Panc1 (cell line): ENCODE results near the gene CDK18.

Experiments used
- CTCF ChIP-seq: fragments of 450-650 bp; IDR thresholded peaks from 2 replicates; pipeline ENCODE4 v1.5.1; 2017; ENCODE audit warnings: mild to moderate bottlenecking
- POLR2AphosphoS5 ChIP-seq: IDR thresholded peaks from 2 replicates; pipeline ENCODE4 v1.6.1; 2012; ENCODE audit warnings: mild to moderate bottlenecking, low read depth, low read length, moderate library complexity
- REST ChIP-seq, 2 experiments: IDR thresholded peaks; 2 replicates each; pipeline ENCODE4 v1.6.1; 2011 to 2012; ENCODE audit warnings: low read depth in 2 of 2, control low read depth in 1 of 2, low read length in 1 of 2, mild to moderate bottlenecking in 1 of 2, moderate library complexity in 1 of 2; ENCODE audit not compliant: insufficient read depth in 1 of 2
- SIN3A ChIP-seq: IDR thresholded peaks from 2 replicates; pipeline ENCODE4 v1.6.1; 2012; ENCODE audit warnings: low read depth, mild to moderate bottlenecking, low read length, moderate library complexity, borderline replicate concordance; ENCODE audit not compliant: insufficient read depth

- TF ChIP-seq POLR2AphosphoS5, result no peak
- no peak for TF ChIP-seq CTCF
- TF ChIP-seq REST (IDR thresholded peaks at IDR 0.05; ENCODE audit: insufficient read depth in 1 of 2, low read depth in 2 of 2, low read length in 1 of 2), result no peak
- no peak for TF ChIP-seq SIN3A
Measured at GRCh38 chr1:205517288-205517687, 12.8 kb downstream of the CDK18 start.
